ENCODE results near the gene ALDH7A1.
"Not testable (repeated sequence)": the region's sequence is repeated elsewhere in the genome, so short reads cannot be mapped to it uniquely, and the experiment has no call there.

The ALDH7A1 gene

DNA sequence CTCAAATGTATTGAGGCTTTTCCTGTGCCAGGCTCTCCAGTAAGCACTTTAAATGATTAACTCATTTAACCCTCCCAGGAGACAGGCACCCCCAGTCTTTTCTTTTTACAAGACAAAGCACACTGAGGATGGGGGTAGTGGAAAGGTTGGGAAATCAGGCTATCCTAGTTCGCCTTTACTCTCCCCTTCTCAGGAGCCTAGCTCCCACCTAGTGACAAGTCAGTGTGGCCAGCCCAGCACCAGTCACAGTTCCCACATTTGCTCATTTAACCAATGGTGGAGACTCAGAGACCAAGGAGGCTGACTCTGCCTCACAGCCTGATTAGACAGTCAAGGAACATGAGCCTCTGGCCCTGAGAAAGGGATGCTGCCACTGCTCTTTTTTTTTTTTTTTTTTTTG is 3.5 kb downstream of the ALDH7A1 start:
- no peak for DNase-seq

DNA sequence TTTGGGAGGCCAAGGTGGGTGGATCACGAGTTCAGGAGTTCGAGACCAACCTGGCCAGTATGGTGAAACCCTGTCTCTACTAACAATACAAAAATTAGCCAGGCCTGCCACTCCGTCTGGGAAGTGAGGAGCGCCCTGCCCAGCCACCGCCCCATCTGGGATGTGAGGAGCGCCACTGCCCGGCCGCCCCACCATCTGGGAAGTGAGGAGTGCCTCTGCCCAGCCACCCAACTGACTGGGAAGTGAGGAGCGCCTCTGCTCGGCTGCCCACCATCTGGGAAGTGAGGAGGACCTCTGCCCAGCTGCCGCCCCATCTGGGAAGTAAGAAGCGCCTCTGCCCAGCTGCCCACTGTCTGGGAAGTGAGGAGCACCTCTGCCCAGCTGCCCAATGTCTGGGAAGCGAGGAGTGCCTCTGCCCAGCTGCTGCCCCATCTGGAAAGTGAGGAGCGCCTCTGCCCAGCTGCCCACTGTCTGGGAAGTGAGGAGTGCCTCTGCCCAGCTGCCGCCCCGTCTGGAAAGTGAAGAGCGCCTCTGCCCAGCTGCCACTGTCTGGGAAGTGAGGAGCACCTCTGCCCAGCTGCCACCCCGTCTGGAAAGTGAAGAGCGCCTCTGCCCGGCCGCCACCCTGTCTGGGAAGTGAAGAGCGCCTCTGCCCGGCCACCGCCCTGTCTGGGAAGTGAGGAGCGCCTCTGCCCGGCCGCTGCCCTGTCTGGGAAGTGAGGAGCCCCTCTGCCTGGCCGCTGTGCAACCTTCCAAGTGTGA is 5.3 kb downstream of the ALDH7A1 start:
- DNase-seq: no peak

DNA sequence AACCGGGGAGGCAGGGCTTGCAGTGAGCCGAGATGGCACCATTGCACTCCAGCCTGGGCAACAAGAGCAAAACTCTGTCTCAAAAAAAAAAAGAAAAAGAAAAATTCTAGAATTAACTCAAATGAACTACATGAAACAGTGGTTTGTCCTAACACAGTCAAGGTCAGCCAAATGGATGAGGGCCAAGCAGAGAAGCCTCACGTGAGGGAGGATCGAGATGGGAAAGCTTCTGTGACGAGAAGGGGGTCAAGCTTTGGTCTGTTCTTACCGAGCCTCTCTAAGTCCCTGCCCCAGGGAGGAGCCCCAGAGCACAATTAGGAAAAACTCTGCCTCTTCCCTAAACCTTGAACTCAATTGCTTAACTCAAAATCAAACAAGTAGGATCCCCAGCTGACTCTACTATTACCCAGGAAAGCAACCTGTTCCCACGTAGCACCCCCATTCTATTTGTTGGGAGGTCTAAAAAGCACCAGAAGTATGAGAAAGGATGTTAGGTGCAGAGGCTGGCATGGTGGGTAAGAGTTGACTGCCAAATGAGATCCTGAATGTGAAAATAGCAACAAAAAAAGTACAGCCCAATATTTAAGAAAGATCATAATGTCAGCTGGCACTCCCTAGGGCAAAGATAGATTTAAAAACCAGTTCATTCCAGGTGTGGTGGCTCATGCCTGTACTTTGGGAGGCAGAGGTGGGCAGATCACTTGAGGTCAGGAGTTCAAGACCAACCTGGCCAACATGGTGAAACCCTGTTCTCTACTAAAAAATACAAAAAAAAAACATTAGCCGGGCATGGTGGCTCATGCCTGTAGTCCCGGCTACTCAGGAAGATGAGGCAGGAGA is 7.2 kb downstream of the ALDH7A1 start:
- DNase-seq: no peak

DNA sequence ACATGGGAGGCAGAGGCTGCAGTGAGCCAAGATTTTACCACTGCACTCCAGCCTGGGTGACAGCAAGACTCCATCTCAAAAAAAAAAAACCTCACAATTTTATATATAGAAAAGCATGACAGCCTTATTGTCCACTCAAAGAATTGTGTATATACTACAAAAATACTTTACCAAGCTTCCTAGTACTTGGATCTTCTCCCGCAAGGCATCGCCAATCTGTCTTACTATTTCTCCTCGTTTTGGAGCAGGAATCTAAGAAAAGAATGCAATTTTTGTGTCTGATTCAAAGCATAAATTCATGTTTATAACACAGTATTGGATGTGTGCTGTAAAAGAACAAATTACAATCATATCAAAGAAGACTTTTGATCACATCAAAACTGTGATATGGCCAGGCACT is 11.3 kb downstream of the ALDH7A1 start:
- no peak for DNase-seq

DNA sequence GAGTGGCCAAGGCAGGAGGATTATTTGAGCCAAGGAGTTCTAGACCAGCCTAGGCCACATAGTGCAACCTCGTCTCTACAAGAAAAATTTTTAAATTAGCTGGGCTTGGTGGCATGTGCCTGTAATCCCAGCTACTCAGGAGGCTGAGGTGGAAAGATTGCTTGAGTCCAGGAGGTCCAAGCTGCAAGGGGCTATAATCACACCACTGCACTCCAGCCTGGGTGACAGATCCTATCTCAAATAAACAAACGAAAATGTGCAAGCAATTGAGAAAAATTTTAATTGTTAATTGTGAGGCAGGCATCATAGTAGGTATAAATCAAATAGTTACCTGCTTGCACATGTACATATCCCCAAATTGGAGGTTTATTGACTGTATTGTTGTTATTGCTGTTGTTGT is 15.3 kb downstream of the ALDH7A1 start:
- DNase-seq: no peak

DNA sequence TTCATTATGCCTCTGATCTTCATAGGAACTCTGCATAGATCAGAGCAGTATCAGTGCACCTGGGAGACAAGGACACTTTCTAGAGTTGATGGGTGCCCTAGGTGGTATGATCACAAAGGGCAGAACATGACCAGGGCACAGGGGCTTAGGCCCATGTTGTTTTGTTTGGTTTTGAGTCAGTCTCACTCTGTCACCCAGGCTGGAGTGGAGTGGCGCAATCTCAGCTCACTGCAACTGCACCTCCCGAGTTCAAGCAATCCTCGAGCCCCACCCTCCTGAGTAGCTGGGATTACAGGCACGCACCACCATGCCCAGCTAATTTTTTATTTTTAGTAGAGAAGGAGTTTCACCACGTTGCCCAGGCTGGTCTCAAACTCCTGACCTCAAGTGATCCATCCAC is 17.6 kb downstream of the ALDH7A1 start:
- no peak for DNase-seq

DNA sequence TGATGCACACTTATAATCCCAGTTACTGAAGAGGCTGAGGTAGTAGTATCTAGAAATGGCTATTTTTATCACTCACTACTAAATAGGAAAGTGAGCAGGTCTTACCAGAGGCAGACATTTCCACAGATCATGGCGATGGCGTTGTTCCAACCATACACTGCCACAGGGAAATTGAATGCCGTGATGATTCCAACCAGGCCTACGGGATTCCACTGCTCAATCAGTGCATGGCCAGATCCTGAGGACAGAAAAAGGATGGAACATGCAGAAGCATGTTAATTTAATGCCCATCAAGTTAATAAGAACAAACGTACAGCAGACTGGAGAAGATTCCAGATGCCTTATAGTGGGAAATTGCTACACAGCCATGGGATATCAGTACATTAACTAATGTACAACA is 18.0 kb downstream of the ALDH7A1 start:
- DNase-seq: no peak

DNA sequence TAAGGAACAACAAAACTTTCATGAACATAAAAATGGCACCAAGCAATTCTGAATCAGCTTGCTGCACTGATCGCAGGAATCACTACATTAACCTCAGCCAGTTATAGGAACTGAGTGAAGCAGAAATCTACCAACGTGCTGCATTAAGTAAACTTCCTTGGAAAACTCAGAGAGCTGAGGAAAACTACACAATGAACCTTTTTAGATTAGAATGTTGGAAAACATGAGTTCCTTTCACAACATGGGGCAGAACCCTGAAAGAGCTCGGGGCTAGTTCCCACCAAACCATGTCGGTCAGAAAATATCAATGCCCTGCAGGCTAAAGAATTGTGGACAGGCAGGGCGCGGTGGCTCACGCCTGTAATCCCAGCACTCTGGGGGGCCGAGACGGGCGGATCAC is 19.4 kb downstream of the ALDH7A1 start:
- no peak for DNase-seq

DNA sequence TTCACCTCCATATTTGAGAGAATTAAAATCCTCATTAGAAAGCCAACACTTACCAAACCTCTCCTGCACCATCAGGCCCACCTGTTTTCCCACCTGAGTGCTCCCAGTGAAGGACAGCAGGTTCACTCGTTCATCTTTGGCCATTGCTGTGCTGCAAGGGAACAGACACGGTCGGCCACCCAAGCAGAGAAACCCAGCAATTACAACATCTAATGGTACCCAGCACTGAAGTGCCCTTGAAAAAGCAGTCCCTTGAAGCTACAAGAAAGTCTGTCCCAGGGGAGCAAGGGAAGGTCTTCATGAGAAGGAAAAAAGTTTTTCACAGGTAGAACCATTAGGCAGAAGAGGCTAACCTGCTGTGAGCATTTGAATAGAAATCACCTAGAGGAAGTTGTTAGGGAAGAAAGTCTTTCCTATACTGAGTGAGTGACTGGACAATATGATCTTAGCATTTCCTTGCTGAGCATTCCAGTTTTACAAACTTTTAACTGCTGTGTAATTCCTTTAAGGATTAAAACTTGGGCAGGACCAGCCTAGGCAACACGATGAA is 26.7 kb downstream of the ALDH7A1 start:
- DNase-seq: no peak

DNA sequence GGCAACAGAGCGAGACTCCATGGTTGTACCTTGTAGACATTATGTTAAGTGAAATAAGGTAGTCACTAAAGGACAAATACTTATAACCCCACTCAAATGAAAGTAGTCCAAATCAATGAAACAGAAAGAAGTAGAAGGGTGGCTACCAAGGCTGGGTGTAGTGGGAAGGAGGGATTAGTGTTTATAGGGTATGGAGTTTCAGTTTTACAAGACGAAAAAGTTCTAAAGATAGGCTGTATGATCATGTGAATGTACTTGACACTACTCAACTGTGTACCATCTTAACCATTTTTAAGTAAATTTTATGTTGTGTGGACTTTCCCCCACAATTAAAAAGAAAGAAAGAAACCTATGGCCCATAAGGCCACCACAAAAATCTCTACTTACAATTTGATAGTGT is 32.2 kb downstream of the ALDH7A1 start:
- no peak for DNase-seq

DNA sequence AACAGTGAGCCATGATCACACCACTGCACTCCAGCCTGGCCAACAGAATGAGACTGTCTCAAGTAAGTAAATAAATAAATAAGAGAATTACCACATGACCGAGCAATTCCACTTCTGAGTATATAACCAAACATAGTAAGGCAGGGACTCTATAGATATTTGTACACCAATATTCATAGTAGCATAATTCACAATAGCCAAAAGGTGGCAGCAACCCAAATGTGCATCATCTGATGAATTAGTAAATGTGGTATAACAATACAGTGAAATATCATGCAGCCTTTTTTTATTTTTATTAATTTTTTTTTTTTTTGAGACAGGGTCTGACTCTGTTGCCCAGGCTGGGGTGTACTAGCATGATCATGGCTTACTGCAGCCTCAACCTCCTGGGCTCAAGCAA is 33.1 kb downstream of the ALDH7A1 start:
- DNase-seq: no peak

DNA sequence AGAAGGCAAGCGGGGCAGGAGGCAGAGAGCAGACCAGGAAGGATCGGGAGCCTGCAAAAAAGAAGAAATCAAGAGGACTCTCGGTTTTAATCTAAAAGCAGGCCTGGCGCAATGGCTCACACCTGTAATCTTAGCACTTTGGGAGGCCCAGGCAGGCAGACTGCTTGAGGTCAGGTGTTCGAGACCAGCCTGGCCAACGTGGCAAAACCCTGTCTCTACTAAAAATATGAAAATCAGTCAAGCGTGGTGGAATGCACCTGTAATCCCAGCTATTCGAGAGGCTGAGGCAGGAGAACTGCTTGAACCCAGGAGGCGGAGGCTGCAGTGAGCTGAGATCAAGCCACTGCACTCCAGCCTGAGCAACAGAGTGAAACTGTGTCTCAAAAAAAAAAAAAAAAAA is 39.9 kb downstream of the ALDH7A1 start:
- not testable (repeated sequence) for DNase-seq

DNA sequence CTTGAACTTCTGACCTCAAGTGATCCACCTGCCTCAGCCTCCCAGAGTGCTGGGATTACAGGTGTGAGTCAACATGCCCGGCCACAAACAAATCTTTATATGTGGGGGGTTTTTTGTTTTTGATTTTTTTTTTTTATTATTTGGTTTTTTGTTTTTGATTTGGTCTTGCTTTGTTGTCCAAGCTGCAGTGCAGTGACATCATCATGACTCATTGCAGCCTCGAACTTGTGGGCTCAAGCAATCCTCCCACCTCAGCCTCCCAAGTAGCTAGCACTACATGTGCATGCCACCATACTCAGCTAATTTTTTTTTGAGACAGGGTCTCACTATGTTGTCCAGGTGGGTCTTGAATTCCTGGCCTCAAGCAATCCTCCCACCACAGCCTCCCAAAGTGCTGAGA is 42.4 kb downstream of the ALDH7A1 start:
- no peak for DNase-seq

DNA sequence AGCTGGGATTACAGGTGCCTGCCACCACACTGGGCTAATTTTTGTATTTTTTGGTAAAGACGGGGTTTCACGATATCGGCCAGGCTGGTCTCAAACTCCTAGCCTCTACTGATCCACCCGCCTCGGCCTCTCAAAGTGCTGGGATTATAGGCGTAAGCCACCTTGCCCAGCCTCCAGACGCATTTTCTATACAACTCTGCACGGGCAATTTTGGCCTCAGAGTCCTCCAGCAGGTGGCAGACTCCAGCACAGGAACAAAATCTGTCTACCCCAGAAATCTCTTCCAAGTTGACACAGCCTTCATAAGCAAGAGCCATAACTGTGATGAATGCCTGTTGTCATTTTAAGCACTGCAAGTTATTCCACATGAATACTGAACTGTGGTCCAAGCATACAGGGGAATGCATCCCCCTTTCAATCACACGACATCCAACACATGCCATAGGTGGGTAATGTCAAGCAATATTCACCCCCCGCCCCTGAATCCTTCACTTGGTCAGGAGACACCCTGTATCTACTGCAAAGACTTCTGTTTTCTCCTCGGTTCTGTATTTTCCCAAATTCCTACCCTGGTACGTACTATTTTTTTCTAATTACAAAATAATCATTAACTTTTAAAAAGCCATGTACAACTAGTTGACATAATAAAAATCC is 50.8 kb downstream of the ALDH7A1 start:
- DNase-seq: no peak

DNA sequence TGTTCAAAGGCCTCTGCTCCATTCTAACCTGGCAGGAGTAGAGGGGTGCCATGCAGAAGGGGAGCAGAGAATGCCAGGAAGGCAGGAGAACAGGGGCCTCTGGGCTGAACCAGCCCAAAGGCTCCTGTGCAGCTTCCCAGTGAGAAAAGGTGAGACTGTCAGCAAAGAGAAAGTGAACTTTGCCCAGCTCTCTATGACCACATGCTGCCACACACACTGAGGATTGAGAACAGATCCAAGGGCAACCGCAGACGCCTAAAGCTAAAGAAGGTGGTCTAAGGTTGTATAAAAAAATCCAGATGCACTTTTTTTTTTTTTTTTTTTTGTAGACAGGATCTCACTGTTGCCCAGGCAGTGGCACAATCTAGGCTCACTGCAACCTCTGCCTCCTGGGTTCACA is 51.4 kb downstream of the ALDH7A1 start:
- no peak for DNase-seq

DNA sequence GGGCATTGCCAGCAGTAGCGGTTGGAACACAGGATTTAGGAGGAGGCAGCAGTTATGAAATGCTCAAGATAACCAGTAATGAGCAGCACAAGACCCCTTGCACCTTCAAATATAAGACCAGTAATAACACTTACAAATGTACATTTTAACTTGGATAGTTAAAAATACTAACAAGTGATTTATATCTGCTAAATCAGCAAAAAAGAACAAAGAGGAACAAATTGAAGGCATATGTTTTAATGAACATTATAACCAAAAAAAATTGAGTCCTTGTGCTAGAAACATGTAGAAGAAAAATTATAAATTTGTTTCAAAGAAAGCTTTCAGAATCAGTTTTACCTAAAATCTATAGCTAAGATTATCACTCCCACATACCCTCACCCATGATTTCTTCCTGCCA is 52.0 kb downstream of the ALDH7A1 start:
- no peak for DNase-seq

DNA sequence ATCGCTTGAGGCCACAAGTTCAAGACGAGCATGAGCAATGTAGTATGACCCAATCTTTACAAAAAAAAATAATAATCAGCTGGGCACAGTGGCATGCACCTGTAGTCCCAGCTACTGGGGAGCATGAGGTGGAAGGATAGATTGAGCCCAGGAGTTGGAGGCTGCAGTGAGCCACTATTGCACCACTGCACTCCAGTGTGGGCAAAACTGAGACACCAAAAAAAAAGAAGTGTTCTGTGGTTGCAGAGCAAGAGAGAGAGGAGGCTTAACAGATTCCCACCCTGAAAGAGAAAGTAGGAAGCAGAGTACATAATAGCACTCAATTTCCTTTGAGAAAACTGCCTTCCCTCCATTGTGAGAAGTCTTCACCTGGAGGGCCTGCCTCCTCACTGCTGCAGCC is 52.6 kb downstream of the ALDH7A1 start:
- no peak for DNase-seq

DNA sequence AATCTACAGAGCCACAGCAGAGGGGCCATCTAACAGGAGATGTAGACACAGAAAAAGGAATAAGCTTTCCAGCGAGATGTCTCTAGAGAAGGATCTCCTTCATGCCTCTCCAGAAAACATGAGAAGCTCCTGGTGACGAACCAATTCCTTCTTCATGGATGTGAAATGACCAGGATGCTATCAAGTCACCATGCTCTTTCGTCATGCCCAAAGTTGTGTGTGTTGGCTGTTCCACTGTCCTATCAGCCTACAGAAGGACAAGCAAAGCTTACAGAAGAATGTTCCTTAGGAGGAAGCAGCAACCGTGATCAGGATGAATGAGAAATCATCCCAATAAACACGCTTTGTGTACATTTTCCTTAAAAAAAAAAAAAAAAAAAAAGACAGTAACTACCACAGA is 54.4 kb downstream of the ALDH7A1 start:
- no peak for DNase-seq

DNA sequence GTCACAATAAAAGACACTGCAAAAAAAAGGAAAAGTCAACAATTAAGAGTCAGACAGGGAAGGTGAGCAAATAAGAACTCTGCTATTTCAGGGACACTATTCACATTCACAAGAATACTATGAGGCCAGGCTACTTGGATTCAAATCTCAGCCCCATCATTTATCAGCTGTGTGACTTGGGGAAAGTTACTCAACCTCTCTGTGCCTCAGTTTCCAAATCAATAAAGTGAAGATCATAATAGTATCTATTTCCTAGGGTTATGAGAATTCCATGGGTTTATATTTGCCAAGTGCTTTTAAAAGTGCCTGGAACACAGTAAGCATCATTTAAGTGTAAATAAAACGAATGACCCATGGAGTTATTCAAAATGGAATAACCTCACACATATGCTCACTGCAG is 56.4 kb downstream of the ALDH7A1 start:
- DNase-seq: no peak

DNA sequence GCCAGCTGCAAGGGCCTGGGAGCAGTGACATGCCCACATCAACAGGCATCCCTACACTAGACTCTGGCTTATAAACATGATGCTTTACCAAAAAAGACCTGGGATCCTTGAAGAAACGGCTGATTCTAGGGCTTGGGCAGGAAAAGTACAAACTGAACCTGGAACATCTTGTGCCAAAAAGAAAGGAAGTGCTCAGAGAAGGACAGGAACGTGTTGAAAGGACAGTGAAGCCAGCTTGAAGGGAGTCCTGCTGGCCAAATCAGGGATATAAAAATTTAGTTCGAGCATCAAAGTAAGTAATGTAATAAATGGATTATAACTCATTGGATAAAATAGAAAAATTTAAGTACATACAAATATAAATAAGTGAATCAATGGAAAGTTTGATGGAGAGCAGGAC is 58.1 kb downstream of the ALDH7A1 start:
- no peak for DNase-seq

DNA sequence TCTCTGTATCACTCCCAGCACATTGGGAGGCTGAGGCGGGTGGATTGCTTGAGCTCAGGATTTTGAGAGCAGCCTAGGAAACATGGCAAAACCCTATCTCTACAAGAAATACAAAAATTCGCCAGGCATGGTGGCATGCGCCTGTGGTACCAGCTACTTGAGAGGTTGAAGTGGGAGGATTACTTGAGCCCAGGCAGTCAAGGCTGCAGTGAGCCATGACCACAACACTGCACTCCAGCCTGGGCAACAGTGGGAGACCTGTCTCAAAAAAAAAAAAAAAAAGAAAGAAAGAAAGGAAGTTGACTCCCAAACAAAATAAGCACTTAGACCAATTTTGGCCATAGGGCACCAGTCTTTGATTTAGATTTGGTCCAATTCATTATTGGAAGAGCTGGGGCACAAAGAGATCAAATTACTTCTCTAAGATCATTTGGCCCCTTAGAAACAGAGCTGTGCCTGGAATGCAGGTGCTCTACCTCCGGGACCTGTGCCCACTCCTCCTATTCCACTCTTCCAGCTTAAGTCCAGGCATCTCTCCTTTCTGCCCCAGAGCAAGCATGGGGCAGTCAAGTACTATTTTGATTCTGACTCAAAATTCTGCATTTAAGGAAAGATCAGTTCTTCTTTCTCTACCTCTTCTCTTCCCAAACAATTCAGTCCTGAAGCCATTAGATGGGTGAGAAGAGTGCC is 59.0 kb downstream of the ALDH7A1 start:
- DNase-seq: no peak

DNA sequence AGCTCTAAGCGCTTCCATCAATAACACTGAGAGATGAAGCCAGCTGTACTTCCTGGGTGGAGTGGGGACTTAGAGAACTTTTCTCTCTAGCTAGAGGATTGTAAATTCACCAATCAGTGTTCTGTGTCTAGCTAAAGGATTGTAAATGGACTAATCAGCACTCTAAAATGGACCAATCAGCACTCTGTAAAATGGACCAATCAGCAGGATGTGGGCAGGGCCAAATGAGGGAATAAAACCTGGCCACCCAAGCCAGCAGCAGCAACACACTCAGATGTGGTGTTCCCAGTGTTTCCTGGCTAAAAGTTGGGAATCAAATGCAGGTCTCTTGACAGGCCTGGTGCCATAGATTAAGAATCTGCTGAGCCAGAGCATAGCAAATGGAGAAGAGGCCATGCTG is 60.5 kb downstream of the ALDH7A1 start:
- no peak for DNase-seq

DNA sequence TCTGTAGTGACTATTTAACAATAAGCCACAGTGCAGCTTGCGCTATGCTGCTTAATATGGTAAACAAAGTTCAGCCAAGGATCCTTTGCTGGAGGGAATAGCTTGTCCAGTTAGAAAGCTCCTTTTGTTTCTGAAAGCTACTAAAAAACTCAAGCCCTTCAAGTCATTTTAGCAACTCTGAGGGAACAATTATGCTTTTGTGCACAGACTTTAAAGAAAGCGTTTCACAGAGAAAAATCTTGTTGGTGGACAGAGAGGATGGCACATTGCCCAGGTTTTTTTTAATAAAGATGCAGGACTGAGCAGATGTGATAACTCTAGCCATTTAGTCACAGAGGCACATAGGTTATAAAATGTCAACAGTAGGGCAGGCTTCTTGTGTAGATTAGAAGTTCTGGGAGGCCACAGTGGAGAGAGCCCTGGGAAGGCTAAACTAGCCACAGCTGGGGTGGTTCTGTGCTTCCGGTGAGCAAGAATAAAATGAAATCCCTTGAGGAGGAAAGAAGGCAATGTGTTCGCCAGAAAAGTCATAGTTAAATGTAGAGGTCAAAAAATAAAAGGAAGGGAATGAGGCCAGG is 63.4 kb downstream of the ALDH7A1 start:
- DNase-seq: no peak

Data from right forelimb (tissue), 1 donor.